GM18858 (cell line): Measurements from ENCODE around the gene HERC3.
"Not testable (repeated sequence)": the region's sequence is repeated elsewhere in the genome, so short reads cannot be mapped to it uniquely, and the experiment has no call there.

Source experiments
- ATAC-seq: cut with Tn5 transposase; IDR thresholded peaks from one replicate; pipeline ENCODE4 v1.9.1; 2021; ENCODE audit not compliant: unreplicated experiment

The HERC3 gene

GRCh38 chr4:88606832-88607231, 14.6 kb downstream of the HERC3 start:
- ATAC-seq: no peak

GRCh38 chr4:88609387-88609786, 17.1 kb downstream of the HERC3 start:
- ATAC-seq: no peak

DNA sequence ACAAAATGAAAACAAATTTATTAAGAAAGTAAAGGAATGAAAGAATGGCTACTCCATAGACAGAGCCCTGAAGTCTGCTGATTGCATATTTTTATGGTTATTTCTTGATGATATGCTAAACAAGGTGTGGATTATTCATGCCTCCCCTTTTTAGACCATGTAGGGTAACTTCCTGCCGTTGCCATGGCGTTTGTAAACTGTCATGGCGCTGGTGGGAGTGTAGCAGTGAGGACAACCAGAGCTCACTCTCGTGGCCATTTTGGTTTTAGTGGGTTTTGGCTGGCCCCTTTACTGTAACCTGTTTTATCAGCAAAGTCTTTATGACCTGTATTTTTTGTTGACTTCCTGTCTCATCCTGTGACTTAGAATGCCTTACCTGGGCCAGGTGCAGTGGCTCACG, 17.5 kb downstream of the HERC3 start:
- ATAC-seq: not testable (repeated sequence)

GRCh38 chr4:88610771-88611170, 18.5 kb downstream of the HERC3 start:
- ATAC-seq: no peak

GRCh38 chr4:88613417-88613875, 21.2 kb downstream of the HERC3 start:
- ATAC-seq: no peak

DNA sequence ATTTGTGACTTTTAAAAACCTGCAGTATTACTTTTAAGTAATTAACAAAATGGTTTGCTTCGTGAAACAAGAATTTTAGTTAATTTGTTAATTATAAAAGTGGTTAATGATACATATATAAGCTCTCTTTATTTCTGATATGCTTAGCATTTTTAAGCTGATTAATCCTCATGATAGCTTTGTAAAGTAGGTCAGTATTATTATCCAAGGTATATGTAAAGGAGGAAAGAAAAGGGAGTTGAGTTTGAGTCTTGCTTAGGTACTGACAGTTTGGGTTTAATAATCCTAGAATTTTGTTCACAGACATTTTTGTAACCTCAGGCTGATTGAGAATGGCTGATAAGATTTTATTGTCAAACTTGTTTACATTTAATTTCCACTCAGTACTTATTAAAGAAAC, 21.8 kb downstream of the HERC3 start:
- ATAC-seq: no peak

DNA sequence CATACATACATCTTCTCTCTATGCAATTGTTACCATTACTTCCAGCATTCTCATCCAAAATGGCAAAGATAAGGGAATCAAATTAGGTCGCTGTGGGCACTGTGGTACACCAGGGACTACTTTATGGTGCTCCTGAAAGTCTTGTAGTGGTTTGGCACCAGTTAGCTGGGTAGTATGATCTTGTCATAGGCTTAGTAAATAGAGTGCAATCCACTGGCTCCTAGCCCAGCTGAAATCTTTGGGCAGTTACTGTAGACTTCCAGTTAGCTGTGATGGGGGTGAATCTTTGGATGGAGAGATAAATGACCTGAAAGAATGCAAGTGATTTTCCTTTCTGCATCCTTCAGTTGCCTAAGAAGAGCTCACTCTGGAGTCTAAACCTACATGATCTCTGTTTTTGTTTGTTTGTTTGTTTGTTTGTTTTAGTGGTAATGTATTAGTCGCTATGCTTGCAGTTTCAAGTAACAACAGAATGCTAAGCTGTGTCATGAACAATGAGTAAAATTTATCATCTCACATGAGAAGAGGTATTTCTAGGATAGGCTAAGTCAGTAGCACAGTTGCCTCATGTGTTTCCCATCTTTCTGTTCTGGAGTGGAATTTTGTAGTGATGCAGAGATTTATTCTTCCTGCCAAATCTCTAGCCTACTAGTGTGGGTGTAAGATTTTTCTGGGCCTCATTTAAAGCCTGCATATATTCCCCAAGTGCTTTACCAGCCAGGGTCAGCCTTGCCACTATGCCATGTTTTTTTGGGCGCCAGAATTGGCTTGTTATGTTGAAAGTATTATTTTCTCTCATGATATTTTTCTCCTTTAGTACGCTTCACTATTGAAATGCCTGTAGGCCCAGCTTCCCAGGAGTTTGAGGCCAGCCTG, 24.2 kb downstream of the HERC3 start:
- ATAC-seq: no peak

DNA sequence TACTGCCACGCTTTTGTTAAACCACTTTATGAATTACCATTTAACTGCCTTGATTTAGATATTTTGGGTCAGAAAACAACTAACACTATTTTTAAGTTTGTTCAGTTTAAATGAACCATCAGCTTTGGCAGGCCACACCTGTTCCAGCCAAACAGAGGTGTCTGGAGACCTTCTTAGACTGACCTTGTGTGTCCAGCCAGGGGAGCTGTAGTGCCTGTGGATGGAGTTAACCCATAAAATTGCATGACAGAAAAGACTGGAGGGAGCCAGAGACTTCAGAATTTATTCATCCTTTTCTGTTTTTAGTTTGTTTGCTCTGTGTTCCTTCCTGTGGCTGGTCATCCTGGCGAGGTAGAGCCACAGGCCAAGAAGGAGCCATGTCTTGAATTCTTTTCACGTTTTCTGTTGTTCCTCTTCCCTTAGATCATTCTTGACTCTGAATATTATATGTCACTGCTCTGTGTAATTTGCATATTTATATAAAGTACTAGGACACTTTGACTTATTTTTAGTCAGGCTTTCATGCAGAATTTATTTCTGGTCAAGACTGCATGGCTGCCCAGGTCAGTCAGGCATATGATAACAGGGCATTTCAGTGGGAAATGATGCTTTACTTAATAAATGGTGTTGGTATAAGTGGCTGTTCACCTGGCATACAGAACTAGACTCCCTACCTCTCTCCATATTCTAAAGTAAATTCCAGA, 26.7 kb downstream of the HERC3 start:
- ATAC-seq: no peak

- no peak for ATAC-seq
These were observed 27.7 kb downstream of the HERC3 start for GRCh38 chr4:88619971-88620370.

DNA sequence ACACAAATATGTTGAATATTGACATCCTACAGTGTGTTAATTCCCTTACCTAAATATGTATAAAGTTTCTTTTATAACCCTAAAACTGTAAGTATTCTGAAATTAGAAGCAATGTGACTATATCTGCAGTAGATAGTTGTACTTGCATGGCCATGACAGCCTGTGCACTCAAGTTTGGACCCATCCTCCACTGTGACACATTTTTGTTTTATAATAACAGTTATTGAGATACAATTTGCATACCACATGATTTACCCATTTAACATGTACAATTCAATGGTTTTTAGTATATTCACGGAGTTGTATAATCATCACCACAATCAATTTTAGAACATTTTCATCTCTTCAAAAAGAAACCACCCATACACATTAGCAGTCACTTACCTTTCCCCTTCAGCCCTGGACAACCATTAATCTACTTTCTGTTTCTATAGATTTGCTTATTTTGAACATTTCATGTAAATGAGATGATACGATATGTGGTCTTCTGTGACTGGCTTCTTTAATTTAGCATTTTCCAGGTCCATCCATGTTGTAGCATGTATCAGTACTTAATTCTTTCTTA, 29.6 kb downstream of the HERC3 start:
- ATAC-seq: no peak

GRCh38 chr4:88623097-88623496, 30.8 kb downstream of the HERC3 start:
- ATAC-seq: no peak

DNA sequence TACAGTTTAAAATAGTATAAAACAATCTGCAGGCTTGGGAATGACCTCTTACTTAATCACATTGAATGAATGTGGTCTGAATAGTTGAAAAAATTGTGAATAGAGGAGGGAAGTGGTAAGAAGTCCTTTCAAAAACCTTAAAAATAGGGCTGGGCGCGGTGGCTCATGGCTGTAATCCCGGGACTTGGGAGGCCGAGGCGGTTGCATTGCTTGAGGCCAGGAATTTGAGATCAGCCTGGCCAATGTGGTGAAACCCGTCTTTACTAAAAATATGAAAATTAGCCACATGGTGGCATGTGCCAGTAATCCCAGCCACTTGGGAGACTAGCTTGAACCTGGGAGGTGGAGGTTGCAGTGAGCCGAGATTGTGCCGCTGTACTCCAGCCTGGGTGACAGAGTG, 36.5 kb downstream of the HERC3 start:
- no peak for ATAC-seq

- no peak for ATAC-seq
These were observed 37.5 kb downstream of the HERC3 start for GRCh38 chr4:88629826-88630225.

GRCh38 chr4:88630756-88631155, 38.5 kb downstream of the HERC3 start:
- ATAC-seq: no peak

DNA sequence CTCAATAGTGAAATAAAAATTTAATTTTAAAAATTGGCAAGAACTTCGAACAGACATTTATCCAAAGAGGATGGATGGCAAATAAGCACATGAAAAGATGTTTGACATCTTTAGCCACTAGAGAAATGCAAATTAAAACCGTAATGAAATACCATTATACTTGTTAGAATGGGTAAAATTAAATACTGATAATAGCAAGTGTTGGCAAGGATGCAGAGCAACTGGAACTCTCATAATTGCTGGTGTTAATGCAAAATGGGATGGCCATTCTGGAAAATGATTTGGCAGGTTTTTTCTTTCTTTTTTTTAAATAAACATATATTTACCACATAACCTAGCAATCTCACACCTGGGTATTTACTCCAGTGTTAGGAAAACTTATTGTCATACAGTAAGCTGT, 51.7 kb downstream of the HERC3 start:
- no peak for ATAC-seq

- no peak for ATAC-seq
These were observed 53.7 kb downstream of the HERC3 start for GRCh38 chr4:88645994-88646393.

GRCh38 chr4:88646528-88647280, 54.4 kb downstream of the HERC3 start:
- ATAC-seq: no peak

DNA sequence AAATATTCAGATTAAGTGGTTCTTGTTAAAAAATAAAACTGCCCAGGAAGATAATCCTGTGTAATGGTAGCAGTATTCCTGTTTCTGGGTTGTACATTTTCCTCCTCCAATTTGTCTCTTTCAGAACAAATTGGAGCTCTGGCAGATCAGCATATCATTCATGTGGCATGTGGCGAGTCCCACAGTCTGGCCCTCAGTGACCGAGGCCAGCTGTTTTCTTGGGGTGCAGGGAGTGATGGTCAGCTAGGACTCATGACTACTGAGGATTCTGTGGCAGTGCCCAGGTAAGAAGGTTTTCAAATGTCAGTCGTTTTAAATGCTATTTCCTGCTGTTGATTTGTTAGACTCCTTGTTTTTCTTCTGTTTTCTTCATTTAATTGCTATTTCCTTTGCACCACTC, 57.4 kb downstream of the HERC3 start:
- ATAC-seq: no peak

DNA sequence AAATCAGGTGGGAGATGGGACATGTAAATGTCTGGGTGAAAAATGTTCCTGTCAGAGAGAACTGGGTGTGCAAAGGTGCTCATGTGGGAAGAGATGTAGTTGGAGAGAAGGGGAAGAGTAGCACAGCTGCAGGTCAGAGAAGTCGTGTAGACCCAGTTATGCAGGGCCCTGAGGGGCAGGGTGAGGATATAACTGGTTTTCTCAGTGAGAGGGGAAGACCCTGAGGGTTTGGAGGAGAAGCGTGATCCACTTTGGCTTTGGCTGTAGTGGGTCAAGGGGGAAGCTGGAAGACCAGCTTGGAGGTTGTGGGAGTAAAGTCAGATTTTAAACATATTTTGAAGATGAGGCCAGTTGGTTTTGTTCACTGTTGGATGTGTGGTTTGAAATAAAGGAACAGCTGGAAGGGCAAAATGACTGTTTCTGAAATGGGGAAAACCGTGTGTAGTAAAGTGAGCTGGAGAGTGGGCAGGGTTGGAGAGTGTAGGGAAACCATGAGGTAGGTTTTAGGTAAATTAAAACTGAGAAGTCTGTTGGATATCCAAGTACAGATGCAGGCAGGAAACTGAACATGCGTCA, 61.2 kb downstream of the HERC3 start:
- ATAC-seq: no peak

DNA sequence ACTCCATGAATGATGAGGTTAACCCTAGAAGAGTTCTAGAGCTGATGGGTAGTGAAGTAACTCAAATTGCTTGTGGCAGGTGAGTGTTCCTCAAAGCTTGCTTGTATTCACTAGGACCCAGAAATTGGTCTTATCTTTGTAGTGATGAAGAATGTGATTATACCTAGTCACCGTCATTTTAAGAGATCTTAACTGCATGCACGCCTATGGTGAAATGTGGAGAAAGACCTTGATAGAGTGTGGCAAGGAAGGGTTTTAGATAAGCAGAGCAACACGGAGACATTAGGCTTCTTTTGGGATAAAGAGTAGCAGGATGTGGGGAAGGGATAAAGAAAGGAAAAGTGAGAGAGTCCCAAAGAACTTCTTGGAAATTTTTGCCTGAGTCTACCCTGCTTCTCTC, 62.9 kb downstream of the HERC3 start:
- ATAC-seq: no peak
